Activated T-helper 17 cell treated with anti-CD3 and anti-CD28 coated beads, Interleukin-2, amount 50 U/mL, for 72 hours (primary cell): ENCODE measurements around the gene NCK2. TPM values are rescaled to one million over a fixed set of nuclear protein-coding genes. Genes with fewer than 3 reads are reported as not detected.

Experiments used
- ATAC-seq: fragments of 150-1000 bp; cut with Tn5 transposase; replicated peaks from 2 replicates; pipeline ENCODE4 v1.10.0; 2021; ENCODE audit warnings: mild to moderate bottlenecking, moderate library complexity
- H3K27ac Mint-ChIP-seq: one replicate; pipeline ENCODE4 v1.8.0; 2022; ENCODE audit warnings: mixed read lengths
- H3K27me3 Mint-ChIP-seq: one replicate; pipeline ENCODE4 v1.8.0; 2022; ENCODE audit warnings: mixed read lengths
- H3K36me3 Mint-ChIP-seq: one replicate; pipeline ENCODE4 v1.8.0; 2022; ENCODE audit warnings: low read depth, mild to moderate bottlenecking, mixed read lengths
- H3K4me1 Mint-ChIP-seq: one replicate; pipeline ENCODE4 v1.8.0; 2022; ENCODE audit warnings: mixed read lengths
- H3K4me3 Mint-ChIP-seq: one replicate; pipeline ENCODE4 v1.8.0; 2022; ENCODE audit warnings: mild to moderate bottlenecking, mixed read lengths
- H3K9me3 Mint-ChIP-seq: one replicate; pipeline ENCODE4 v1.8.0; 2022; ENCODE audit warnings: mixed read lengths
- total RNA-seq, 2 donors: library from RNA; stranded (reverse); gene quantifications; one replicate each; pipeline ENCODE4 v1.2.3, GENCODE V29; 2022

Gene NCK2
- total RNA-seq: 10 to 100 TPM; 75.4 to 85.4 TPM

GRCh38 chr2:105744909-105745853 is at the start of gene NCK2:
Gene NCK2 (plus strand): TSS chr2:105744912. CDS start chr2:105855064, 110,152 bp downstream.
- H3K4me3 Mint-ChIP-seq: peak within 1 kb of the TSS; percentile 98
- peak; percentile 0 for ATAC-seq
- H3K27ac Mint-ChIP-seq: peak within 1 kb of the TSS; percentile 98
- H3K36me3 Mint-ChIP-seq: peaks cover 53% of the 10 kb centered on the region
- H3K4me1 Mint-ChIP-seq: peaks cover 54% of the 10 kb centered on the region
- no peaks in the 10 kb centered on the region for H3K27me3 Mint-ChIP-seq
- H3K9me3 Mint-ChIP-seq: no peaks in the 10 kb centered on the region

- Mint-ChIP-seq H3K27me3 (peaks cover 14% of the 10 kb centered on the region), H3K4me1 (no peaks in the 10 kb centered on the region), H3K4me3 (no peak overlapping the region), H3K27ac (no peak overlapping the region), H3K9me3 (no peaks in the 10 kb centered on the region), H3K36me3 (no peaks in the 10 kb centered on the region)
- no peak for ATAC-seq
Observed at GRCh38 chr2:105697781-105698449, 46.8 kb upstream of the NCK2 start.

GRCh38 chr2:105698820-105699219 is 45.9 kb upstream of the NCK2 start:
- ATAC-seq: peak; percentile 34
- H3K4me1 Mint-ChIP-seq: no peaks in the 10 kb centered on the region
- peaks cover 14% of the 10 kb centered on the region for H3K27me3 Mint-ChIP-seq
- H3K4me3 Mint-ChIP-seq: no peak overlapping the region
- H3K9me3 Mint-ChIP-seq: no peaks in the 10 kb centered on the region
- H3K27ac Mint-ChIP-seq: no peak overlapping the region
- no peaks in the 10 kb centered on the region for H3K36me3 Mint-ChIP-seq

GRCh38 chr2:105701042-105701441 is 43.7 kb upstream of the NCK2 start:
- peaks cover 14% of the 10 kb centered on the region for H3K27me3 Mint-ChIP-seq
- no peaks in the 10 kb centered on the region for H3K4me1 Mint-ChIP-seq
- no peaks in the 10 kb centered on the region for H3K9me3 Mint-ChIP-seq
- H3K36me3 Mint-ChIP-seq: no peaks in the 10 kb centered on the region
- ATAC-seq: no peak
- H3K4me3 Mint-ChIP-seq: no peak overlapping the region
- H3K27ac Mint-ChIP-seq: no peak overlapping the region

- Mint-ChIP-seq H3K27ac (no peak overlapping the region), H3K36me3 (no peaks in the 10 kb centered on the region), H3K27me3 (peaks cover 3% of the 10 kb centered on the region), H3K4me1 (no peaks in the 10 kb centered on the region), H3K9me3 (no peaks in the 10 kb centered on the region), H3K4me3 (no peak overlapping the region)
- ATAC-seq: no peak
Observed at GRCh38 chr2:105708697-105709096, 36.0 kb upstream of the NCK2 start.

- Mint-ChIP-seq H3K27me3 (peaks cover 3% of the 10 kb centered on the region), H3K4me3 (no peak overlapping the region), H3K27ac (no peak overlapping the region), H3K4me1 (no peaks in the 10 kb centered on the region), H3K36me3 (no peaks in the 10 kb centered on the region), H3K9me3 (no peaks in the 10 kb centered on the region)
- ATAC-seq: no peak
Observed at GRCh38 chr2:105711394-105711793, 33.3 kb upstream of the NCK2 start.

- no peak overlapping the region for H3K4me3 Mint-ChIP-seq
- H3K9me3 Mint-ChIP-seq: no peaks in the 10 kb centered on the region
- no peak overlapping the region for H3K27ac Mint-ChIP-seq
- peaks cover 3% of the 10 kb centered on the region for H3K27me3 Mint-ChIP-seq
- H3K36me3 Mint-ChIP-seq: no peaks in the 10 kb centered on the region
- H3K4me1 Mint-ChIP-seq: no peaks in the 10 kb centered on the region
- ATAC-seq: no peak
Observed at GRCh38 chr2:105712166-105712915, 32.4 kb upstream of the NCK2 start.

- H3K4me1 Mint-ChIP-seq: no peaks in the 10 kb centered on the region
- no peaks in the 10 kb centered on the region for H3K36me3 Mint-ChIP-seq
- H3K27ac Mint-ChIP-seq: no peak overlapping the region
- H3K27me3 Mint-ChIP-seq: peaks cover 3% of the 10 kb centered on the region
- ATAC-seq: no peak
- no peak overlapping the region for H3K4me3 Mint-ChIP-seq
- no peaks in the 10 kb centered on the region for H3K9me3 Mint-ChIP-seq
Observed at GRCh38 chr2:105712981-105713596, 31.6 kb upstream of the NCK2 start.

GRCh38 chr2:105714141-105714540 is 30.6 kb upstream of the NCK2 start:
- H3K9me3 Mint-ChIP-seq: no peaks in the 10 kb centered on the region
- no peaks in the 10 kb centered on the region for H3K36me3 Mint-ChIP-seq
- peaks cover 3% of the 10 kb centered on the region for H3K27me3 Mint-ChIP-seq
- no peak overlapping the region for H3K27ac Mint-ChIP-seq
- H3K4me3 Mint-ChIP-seq: no peak overlapping the region
- no peaks in the 10 kb centered on the region for H3K4me1 Mint-ChIP-seq
- no peak for ATAC-seq

GRCh38 chr2:105718846-105719481 is 25.7 kb upstream of the NCK2 start:
- no peaks in the 10 kb centered on the region for H3K36me3 Mint-ChIP-seq
- H3K4me3 Mint-ChIP-seq: no peak overlapping the region
- H3K4me1 Mint-ChIP-seq: peaks cover 9% of the 10 kb centered on the region
- H3K27me3 Mint-ChIP-seq: no peaks in the 10 kb centered on the region
- H3K9me3 Mint-ChIP-seq: no peaks in the 10 kb centered on the region
- H3K27ac Mint-ChIP-seq: no peak overlapping the region
- no peak for ATAC-seq

- H3K27ac Mint-ChIP-seq: peak overlapping the region; percentile 62
Observed at GRCh38 chr2:105721991-105722511, 22.7 kb upstream of the NCK2 start.

GRCh38 chr2:105722726-105723297 is 21.9 kb upstream of the NCK2 start:
- H3K4me1 Mint-ChIP-seq: peaks cover 9% of the 10 kb centered on the region
- no peaks in the 10 kb centered on the region for H3K36me3 Mint-ChIP-seq
- H3K27me3 Mint-ChIP-seq: no peaks in the 10 kb centered on the region
- peak overlapping the region; percentile 62 for H3K27ac Mint-ChIP-seq
- H3K9me3 Mint-ChIP-seq: peaks cover 5% of the 10 kb centered on the region
- peak overlapping the region; percentile 70 for H3K4me3 Mint-ChIP-seq
- no peak for ATAC-seq

More at GRCh38 chr2:105721991-105722511, 22.7 kb upstream of the NCK2 start:
- Mint-ChIP-seq H3K27me3 (no peaks in the 10 kb centered on the region), H3K9me3 (peaks cover 5% of the 10 kb centered on the region), H3K36me3 (no peaks in the 10 kb centered on the region), H3K4me1 (peaks cover 9% of the 10 kb centered on the region), H3K4me3 (peak overlapping the region; percentile 70)
- ATAC-seq: peak; percentile 99

- Mint-ChIP-seq H3K27ac (no peak overlapping the region), H3K36me3 (no peaks in the 10 kb centered on the region), H3K9me3 (peaks cover 5% of the 10 kb centered on the region), H3K27me3 (no peaks in the 10 kb centered on the region), H3K4me3 (no peak overlapping the region), H3K4me1 (peaks cover 9% of the 10 kb centered on the region)
- ATAC-seq: no peak
Observed at GRCh38 chr2:105723431-105723830, 21.3 kb upstream of the NCK2 start.
